ENCODE data around the gene BARX2. TPM values are rescaled to one million over a fixed set of nuclear protein-coding genes. Genes with fewer than 3 reads are reported as not detected.

Gene BARX2
- total and polyA plus RNA-seq, 2 donors (not counting 3 experiments of a cell fraction or from before 2014, with no cell fraction given), result not detected

GRCh38 chr11:129425214-129425613, 49.6 kb downstream of the BARX2 start:
- BruUV-seq (replicated peaks), result no TSS peak
- H3K36me3 ChIP-seq (ENCODE audit: control insufficient read depth in 2 of 2, extremely low read depth in 1 of 2, insufficient read depth in 2 of 2, low read length in 2 of 2), result no peaks in the 10 kb centered on the region
- no peaks in the 10 kb centered on the region for H3K4me1 ChIP-seq (ENCODE audit: control insufficient read depth, extremely low read depth, insufficient read depth, low read length)
- H3K79me2 ChIP-seq (ENCODE audit: control insufficient read depth, insufficient read depth, low read length), result no peaks in the 10 kb centered on the region
- H3K9ac ChIP-seq (replicated peaks; ENCODE audit: extremely low read depth, insufficient read depth, low read length), result no peak overlapping the region
- H3K27ac ChIP-seq (ENCODE audit: insufficient read depth, low read depth, low read length), result no peak overlapping the region
- no peaks in the 10 kb centered on the region for H4K20me1 ChIP-seq (replicated peaks; ENCODE audit: control insufficient read depth, extremely low read depth, insufficient read depth, low read length)
- H3K9me1 ChIP-seq (replicated peaks; ENCODE audit: control insufficient read depth, extremely low read depth, insufficient read depth, low read length), result no peaks in the 10 kb centered on the region
- intact Hi-C loops (cut with micrococcal nuclease) (no loop called here), dilution Hi-C loops (cut with MboI; ENCODE audit: extremely low pct_ligation_motif_present, low sequenced_read_pairs) (no loop called here)
- CTCF ChIA-PET, result no interaction called here
- no peak overlapping the region for H2AFZ ChIP-seq (ENCODE audit: low read depth, low read length)
- DNase-seq (ENCODE audit: low read depth, low spot score), result no peak
- no peak overlapping the region for H3K4me3 ChIP-seq (replicated peaks in 1 of 3; ENCODE audit: insufficient read depth in 1 of 3, low read depth in 1 of 3, low read length in 3 of 3)
- no peak for TF ChIP-seq EZH2 (IDR thresholded peaks at IDR 0.05; ENCODE audit: borderline replicate concordance, low read depth, low read length, severe bottlenecking)
- no peak for TF ChIP-seq MAX (IDR thresholded peaks at IDR 0.05; ENCODE audit: insufficient read depth, insufficient read length)
- no peak for TF ChIP-seq MYC (IDR thresholded peaks at IDR 0.05; ENCODE audit: low read depth, low read length)
- TF ChIP-seq POLR2AphosphoS5 (IDR thresholded peaks at IDR 0.05; ENCODE audit: insufficient read depth, low read depth, low read length), result no peak
- no peak for TF ChIP-seq FOS (IDR thresholded peaks at IDR 0.05; ENCODE audit: borderline replicate concordance, insufficient read depth, low read length)
- TF ChIP-seq JUN (IDR thresholded peaks at IDR 0.05; ENCODE audit: borderline replicate concordance, insufficient read depth, insufficient read length, low read depth), result no peak
- TF ChIP-seq POLR2A (IDR thresholded peaks at IDR 0.05; ENCODE audit: low read depth, low read length), result no peak
- TF ChIP-seq GATA2 (IDR thresholded peaks at IDR 0.05; ENCODE audit: insufficient read depth, insufficient read length, low read depth, low read length), result no peak
- TF ChIP-seq CTCF (IDR thresholded peaks at IDR 0.05; ENCODE audit: extremely low read depth in 1 of 2, insufficient read depth in 1 of 2, low read depth in 1 of 2, low read length in 2 of 2), result no peak
- no peaks in the 10 kb centered on the region for H3K27me3 ChIP-seq (ENCODE audit: control insufficient read depth in 2 of 2, insufficient read depth in 2 of 2, low read length in 2 of 2)
- FAIRE-seq, result no peak
- no peaks in the 10 kb centered on the region for H3K9me3 ChIP-seq (replicated peaks; ENCODE audit: control insufficient read depth, insufficient read depth, low read length)
- POLR2A ChIA-PET, result no interaction called here
- no peak overlapping the region for H3K4me2 ChIP-seq (ENCODE audit: insufficient read depth, low read length)

All from endothelial cell of umbilical vein (primary cell).